Measurements from ENCODE around the gene ARHGAP27. TPM values are rescaled to one million over a fixed set of nuclear protein-coding genes. Genes with fewer than 3 reads are reported as not detected.

Gene ARHGAP27
- polyA plus RNA-seq, 4 donors: 65.2 to 132 (median 116) TPM

GRCh38 chr17:45402916-45403315 lies 29.8 kb downstream of the ARHGAP27 start:
- H3K4me3 ChIP-seq (ENCODE audit: low read depth in 1 of 3, low read length in 3 of 3): no peak overlapping the region
- no peaks in the 10 kb centered on the region for H3K27me3 ChIP-seq (ENCODE audit: control insufficient read depth in 3 of 3, insufficient read depth in 3 of 3, low read length in 3 of 3)
- WGBS, 3 donors: 31 to 78% (median 53%) methylated on average over 1 of the region's 1 CpG
- FAIRE-seq: no peak
- H3K4me1 ChIP-seq (ENCODE audit: control insufficient read depth in 3 of 3, insufficient read depth in 2 of 3, low read depth in 1 of 3, low read length in 2 of 3): peaks cover 0 to 42% (median 2%) of the 10 kb centered on the region in 3 donors
- peaks cover 12 to 76% (median 37%) of the 10 kb centered on the region in 3 donors for H3K36me3 ChIP-seq (ENCODE audit: control insufficient read depth in 3 of 3, insufficient read depth in 2 of 3, low read depth in 1 of 3, low read length in 3 of 3)
- H3K27ac ChIP-seq (ENCODE audit: low read depth in 1 of 3, low read length in 2 of 3): no peak overlapping the region
- H3K9me3 ChIP-seq (ENCODE audit: control insufficient read depth in 2 of 2, insufficient read depth in 1 of 2, low read depth in 1 of 2, low read length in 1 of 2): no peaks in the 10 kb centered on the region
- no peak for DNase-seq

- Histone ChIP-seq H3K36me3 (ENCODE audit: control insufficient read depth in 3 of 3, insufficient read depth in 2 of 3, low read depth in 1 of 3, low read length in 3 of 3) (peaks cover 8 to 91% (median 48%) of the 10 kb centered on the region in 3 donors), H3K9me3 (ENCODE audit: control insufficient read depth in 2 of 2, insufficient read depth in 1 of 2, low read depth in 1 of 2, low read length in 1 of 2) (peaks cover 0 to 7% of the 10 kb centered on the region in 2 donors), H3K27ac (ENCODE audit: low read depth in 1 of 3, low read length in 2 of 3) (no peak overlapping the region), H3K4me3 (ENCODE audit: low read depth in 1 of 3, low read length in 3 of 3) (no peak overlapping the region), H3K4me1 (ENCODE audit: control insufficient read depth in 3 of 3, insufficient read depth in 2 of 3, low read depth in 1 of 3, low read length in 2 of 3) (peaks cover 0 to 21% (median 0%) of the 10 kb centered on the region in 3 donors), H3K27me3 (ENCODE audit: control insufficient read depth in 3 of 3, insufficient read depth in 3 of 3, low read length in 3 of 3) (no peaks in the 10 kb centered on the region)
- FAIRE-seq: no peak
- DNase-seq: no peak
- 77 to 84% (median 77%) methylated on average over 5 of the region's 5 CpGs for WGBS, 3 donors
Observed at GRCh38 chr17:45398800-45399199, 33.9 kb downstream of the ARHGAP27 start.

- DNase-seq (no peak), FAIRE-seq (no peak)
- WGBS, 3 donors: 86 to 90% (median 89%) methylated on average over 5 of the region's 5 CpGs
- Histone ChIP-seq H3K27ac (ENCODE audit: low read depth in 1 of 3, low read length in 2 of 3) (no peak overlapping the region), H3K4me1 (ENCODE audit: control insufficient read depth in 3 of 3, insufficient read depth in 2 of 3, low read depth in 1 of 3, low read length in 2 of 3) (peaks cover 0 to 26% (median 0%) of the 10 kb centered on the region in 3 donors), H3K9me3 (ENCODE audit: control insufficient read depth in 2 of 2, insufficient read depth in 1 of 2, low read depth in 1 of 2, low read length in 1 of 2) (peaks cover 0 to 7% of the 10 kb centered on the region in 2 donors), H3K4me3 (ENCODE audit: low read depth in 1 of 3, low read length in 3 of 3) (no peak overlapping the region), H3K27me3 (ENCODE audit: control insufficient read depth in 3 of 3, insufficient read depth in 3 of 3, low read length in 3 of 3) (no peaks in the 10 kb centered on the region), H3K36me3 (ENCODE audit: control insufficient read depth in 3 of 3, insufficient read depth in 2 of 3, low read depth in 1 of 3, low read length in 3 of 3) (peaks cover 8 to 89% (median 40%) of the 10 kb centered on the region in 3 donors)
Observed at GRCh38 chr17:45397796-45398195, 34.9 kb downstream of the ARHGAP27 start.

GRCh38 chr17:45396496-45397205 lies 36.0 kb downstream of the ARHGAP27 start:
- H3K27ac ChIP-seq (ENCODE audit: low read depth in 1 of 3, low read length in 2 of 3): no peak overlapping the region
- FAIRE-seq (no peak), DNase-seq (no peak)
- peaks cover 0 to 7% of the 10 kb centered on the region in 2 donors for H3K9me3 ChIP-seq (ENCODE audit: control insufficient read depth in 2 of 2, insufficient read depth in 1 of 2, low read depth in 1 of 2, low read length in 1 of 2)
- H3K36me3 ChIP-seq (ENCODE audit: control insufficient read depth in 3 of 3, insufficient read depth in 2 of 3, low read depth in 1 of 3, low read length in 3 of 3): peaks cover 8 to 79% (median 36%) of the 10 kb centered on the region in 3 donors
- WGBS, 3 donors: 87 to 92% (median 91%) methylated on average over 42 to 50 of the region's 50 CpGs
- no peaks in the 10 kb centered on the region for H3K27me3 ChIP-seq (ENCODE audit: control insufficient read depth in 3 of 3, insufficient read depth in 3 of 3, low read length in 3 of 3)
- peaks cover 0 to 33% (median 0%) of the 10 kb centered on the region in 3 donors for H3K4me1 ChIP-seq (ENCODE audit: control insufficient read depth in 3 of 3, insufficient read depth in 2 of 3, low read depth in 1 of 3, low read length in 2 of 3)
- no peak overlapping the region for H3K4me3 ChIP-seq (ENCODE audit: low read depth in 1 of 3, low read length in 3 of 3)

- H3K27ac ChIP-seq (ENCODE audit: low read depth in 1 of 3, low read length in 2 of 3): no peak overlapping the region
- peak overlapping the region in 1 of 3 donors; percentile 33 for H3K4me3 ChIP-seq (ENCODE audit: low read depth in 1 of 3, low read length in 3 of 3)
- peaks cover 8 to 75% (median 32%) of the 10 kb centered on the region in 3 donors for H3K36me3 ChIP-seq (ENCODE audit: control insufficient read depth in 3 of 3, insufficient read depth in 2 of 3, low read depth in 1 of 3, low read length in 3 of 3)
- peaks cover 0 to 35% (median 0%) of the 10 kb centered on the region in 3 donors for H3K4me1 ChIP-seq (ENCODE audit: control insufficient read depth in 3 of 3, insufficient read depth in 2 of 3, low read depth in 1 of 3, low read length in 2 of 3)
- DNase-seq: no peak
- no peaks in the 10 kb centered on the region for H3K27me3 ChIP-seq (ENCODE audit: control insufficient read depth in 3 of 3, insufficient read depth in 3 of 3, low read length in 3 of 3)
- WGBS, 3 donors: 82 to 90% (median 86%) methylated on average over 45 to 60 of the region's 60 CpGs
- peaks cover 0 to 7% of the 10 kb centered on the region in 2 donors for H3K9me3 ChIP-seq (ENCODE audit: control insufficient read depth in 2 of 2, insufficient read depth in 1 of 2, low read depth in 1 of 2, low read length in 1 of 2)
- FAIRE-seq: no peak
Observed at GRCh38 chr17:45395569-45396415, 36.9 kb downstream of the ARHGAP27 start.

- H3K4me3 ChIP-seq (ENCODE audit: low read depth in 1 of 3, low read length in 3 of 3): peak overlapping the region in 1 of 3 donors; percentile 33
Observed at GRCh38 chr17:45394913-45395568, 37.6 kb downstream of the ARHGAP27 start.

GRCh38 chr17:45394564-45394912 lies 38.1 kb downstream of the ARHGAP27 start:
- Histone ChIP-seq H3K27me3 (ENCODE audit: control insufficient read depth in 3 of 3, insufficient read depth in 3 of 3, low read length in 3 of 3) (no peaks in the 10 kb centered on the region), H3K27ac (ENCODE audit: low read depth in 1 of 3, low read length in 2 of 3) (peak overlapping the region in 1 of 3 donors; percentile 64), H3K9me3 (ENCODE audit: control insufficient read depth in 2 of 2, insufficient read depth in 1 of 2, low read depth in 1 of 2, low read length in 1 of 2) (peaks cover 0 to 7% of the 10 kb centered on the region in 2 donors), H3K36me3 (ENCODE audit: control insufficient read depth in 3 of 3, insufficient read depth in 2 of 3, low read depth in 1 of 3, low read length in 3 of 3) (peaks cover 8 to 63% (median 25%) of the 10 kb centered on the region in 3 donors), H3K4me1 (ENCODE audit: control insufficient read depth in 3 of 3, insufficient read depth in 2 of 3, low read depth in 1 of 3, low read length in 2 of 3) (peaks cover 0 to 38% (median 0%) of the 10 kb centered on the region in 3 donors), H3K4me3 (ENCODE audit: low read depth in 1 of 3, low read length in 3 of 3) (no peak overlapping the region)
- FAIRE-seq (no peak), DNase-seq (no peak)
- 71 to 79% (median 76%) methylated on average over 4 of the region's 4 CpGs for WGBS, 3 donors

More at GRCh38 chr17:45394913-45395568, 37.6 kb downstream of the ARHGAP27 start:
- peaks cover 0 to 37% (median 0%) of the 10 kb centered on the region in 3 donors for H3K4me1 ChIP-seq (ENCODE audit: control insufficient read depth in 3 of 3, insufficient read depth in 2 of 3, low read depth in 1 of 3, low read length in 2 of 3)
- H3K27ac ChIP-seq (ENCODE audit: low read depth in 1 of 3, low read length in 2 of 3): peak overlapping the region in 1 of 3 donors; percentile 64
- 28 to 38% (median 29%) methylated on average over 28 to 30 of the region's 30 CpGs for WGBS, 3 donors
- H3K9me3 ChIP-seq (ENCODE audit: control insufficient read depth in 2 of 2, insufficient read depth in 1 of 2, low read depth in 1 of 2, low read length in 1 of 2): peaks cover 0 to 7% of the 10 kb centered on the region in 2 donors
- FAIRE-seq (no peak), DNase-seq (peak; percentile 61 to 91)
- H3K27me3 ChIP-seq (ENCODE audit: control insufficient read depth in 3 of 3, insufficient read depth in 3 of 3, low read length in 3 of 3): no peaks in the 10 kb centered on the region
- peaks cover 8 to 67% (median 29%) of the 10 kb centered on the region in 3 donors for H3K36me3 ChIP-seq (ENCODE audit: control insufficient read depth in 3 of 3, insufficient read depth in 2 of 3, low read depth in 1 of 3, low read length in 3 of 3)

- Histone ChIP-seq H3K4me3 (ENCODE audit: low read depth in 1 of 3, low read length in 3 of 3) (no peak overlapping the region), H3K27ac (ENCODE audit: low read depth in 1 of 3, low read length in 2 of 3) (peak overlapping the region in 1 of 3 donors; percentile 64), H3K9me3 (ENCODE audit: control insufficient read depth in 2 of 2, insufficient read depth in 1 of 2, low read depth in 1 of 2, low read length in 1 of 2) (peaks cover 0 to 7% of the 10 kb centered on the region in 2 donors), H3K4me1 (ENCODE audit: control insufficient read depth in 3 of 3, insufficient read depth in 2 of 3, low read depth in 1 of 3, low read length in 2 of 3) (peaks cover 0 to 40% (median 0%) of the 10 kb centered on the region in 3 donors), H3K36me3 (ENCODE audit: control insufficient read depth in 3 of 3, insufficient read depth in 2 of 3, low read depth in 1 of 3, low read length in 3 of 3) (peaks cover 8 to 60% (median 25%) of the 10 kb centered on the region in 3 donors), H3K27me3 (ENCODE audit: control insufficient read depth in 3 of 3, insufficient read depth in 3 of 3, low read length in 3 of 3) (no peaks in the 10 kb centered on the region)
- FAIRE-seq (no peak), DNase-seq (no peak)
- 69 to 81% (median 80%) methylated on average over 6 of the region's 6 CpGs for WGBS, 3 donors
Observed at GRCh38 chr17:45394091-45394490, 38.6 kb downstream of the ARHGAP27 start.
